Osteoblast (primary cell): ENCODE measurements around the gene SGCE. TPM values are rescaled to one million over a fixed set of nuclear protein-coding genes. Genes with fewer than 3 reads are reported as not detected.

Experiments used
- DNase-seq: peaks from one replicate; pipeline ENCODE4 v3.0.0; 2011; ENCODE audit warnings: low spot score, mixed read lengths; ENCODE audit not compliant: insufficient read length; ENCODE audit errors: missing footprints
- H2AFZ ChIP-seq: 2 replicates; pipeline ENCODE4 v1.6.0; 2011; ENCODE audit warnings: mild to moderate bottlenecking, low read length
- H3K27ac ChIP-seq: 2 replicates; pipeline ENCODE4 v1.5.1; 2011; ENCODE audit warnings: mild to moderate bottlenecking, low read depth, low read length, moderate library complexity
- H3K27me3 ChIP-seq: 2 replicates; pipeline ENCODE4 v1.6.0; 2012; ENCODE audit warnings: mild to moderate bottlenecking, control low read depth, inconsistent platforms, low read length, moderate library complexity; ENCODE audit not compliant: insufficient read depth
- H3K36me3 ChIP-seq: 2 replicates; pipeline ENCODE4 v1.5.1; 2011; ENCODE audit warnings: mild to moderate bottlenecking, low read length, control low read depth, moderate library complexity; ENCODE audit not compliant: insufficient read depth
- H3K4me1 ChIP-seq: 2 replicates; pipeline ENCODE4 v1.5.1; 2011; ENCODE audit warnings: mild to moderate bottlenecking, low read length, control low read depth, moderate library complexity; ENCODE audit not compliant: insufficient read depth
- H3K4me2 ChIP-seq: 2 replicates; pipeline ENCODE4 v1.6.0; 2011; ENCODE audit warnings: mild to moderate bottlenecking, low read length; ENCODE audit not compliant: insufficient read depth
- H3K4me3 ChIP-seq: fragments of 200-600 bp; sonication (generic); 3 replicates; pipeline ENCODE4 v1.5.1; 2012; ENCODE audit warnings: mild to moderate bottlenecking, low read length, inconsistent platforms; ENCODE audit not compliant: insufficient read depth
- H3K79me2 ChIP-seq: 2 replicates; pipeline ENCODE4 v1.6.0; 2012; ENCODE audit warnings: mild to moderate bottlenecking, low read length, control low read depth, inconsistent platforms; ENCODE audit not compliant: insufficient read depth
- H3K9me3 ChIP-seq: 2 replicates; pipeline ENCODE4 v1.5.1; 2011; ENCODE audit warnings: low read depth, low read length, control low read depth
- H4K20me1 ChIP-seq: 2 replicates; pipeline ENCODE4 v1.6.0; 2012; ENCODE audit warnings: mild to moderate bottlenecking, low read length, control low read depth; ENCODE audit not compliant: insufficient read depth
- CTCF ChIP-seq: IDR thresholded peaks from 2 replicates; pipeline ENCODE4 v1.5.1; 2011; ENCODE audit warnings: mild to moderate bottlenecking, low read depth, low read length, moderate library complexity; ENCODE audit errors: extremely low read depth
- total RNA-seq: library from RNA; depleted of rRNA; stranded (reverse); fragments of >200 nt; gene quantifications from 2 replicates; pipeline ENCODE4 v1.2.3, GENCODE V29; 2012

SGCE gene
- total RNA-seq, 1 donor = 60.8 TPM

- no peak for TF ChIP-seq CTCF
- H3K4me3 ChIP-seq = peak overlapping the region; percentile 84
- no peaks in the 10 kb centered on the region for H3K36me3 ChIP-seq
- H4K20me1 ChIP-seq = peaks cover 2% of the 10 kb centered on the region
- peak overlapping the region; percentile 72 for H3K4me2 ChIP-seq
- H2AFZ ChIP-seq = peak overlapping the region; percentile 97
- peaks cover 42% of the 10 kb centered on the region for H3K79me2 ChIP-seq
- peak overlapping the region; percentile 72 for H3K27ac ChIP-seq
- no peaks in the 10 kb centered on the region for H3K9me3 ChIP-seq
- H3K4me1 ChIP-seq = peaks cover 10% of the 10 kb centered on the region
- no peaks in the 10 kb centered on the region for H3K27me3 ChIP-seq
- DNase-seq = peak; percentile 74
Observed at GRCh38 chr7:94655126-94655847, 646 bp downstream of the SGCE start.

- Histone ChIP-seq H3K27ac (peak overlapping the region; percentile 72), H3K9me3 (no peaks in the 10 kb centered on the region), H4K20me1 (peaks cover 2% of the 10 kb centered on the region), H3K4me3 (peak overlapping the region; percentile 84), H3K36me3 (no peaks in the 10 kb centered on the region), H3K4me1 (peaks cover 14% of the 10 kb centered on the region), H3K4me2 (peak overlapping the region; percentile 72), H2AFZ (peak overlapping the region; percentile 97), H3K27me3 (no peaks in the 10 kb centered on the region), H3K79me2 (peaks cover 48% of the 10 kb centered on the region)
- no peak for TF ChIP-seq CTCF
- DNase-seq = no peak
Observed at GRCh38 chr7:94654783-94655125, 1.2 kb downstream of the SGCE start.

- H4K20me1 ChIP-seq = peaks cover 5% of the 10 kb centered on the region
- no peaks in the 10 kb centered on the region for H3K9me3 ChIP-seq
- no peak for TF ChIP-seq CTCF
- no peak overlapping the region for H3K4me3 ChIP-seq
- H3K4me2 ChIP-seq = peak overlapping the region; percentile 56
- H3K79me2 ChIP-seq = peaks cover 82% of the 10 kb centered on the region
- no peak overlapping the region for H2AFZ ChIP-seq
- no peaks in the 10 kb centered on the region for H3K27me3 ChIP-seq
- DNase-seq = no peak
- peaks cover 16% of the 10 kb centered on the region for H3K4me1 ChIP-seq
- no peak overlapping the region for H3K27ac ChIP-seq
- no peaks in the 10 kb centered on the region for H3K36me3 ChIP-seq
Observed at GRCh38 chr7:94650147-94651051, 5.5 kb downstream of the SGCE start.

- no peak for DNase-seq
- peak overlapping the region; percentile 30 for H3K4me3 ChIP-seq
- H3K9me3 ChIP-seq = no peaks in the 10 kb centered on the region
- no peak overlapping the region for H3K27ac ChIP-seq
- peaks cover 5% of the 10 kb centered on the region for H4K20me1 ChIP-seq
- H3K36me3 ChIP-seq = no peaks in the 10 kb centered on the region
- H2AFZ ChIP-seq = no peak overlapping the region
- no peak for TF ChIP-seq CTCF
- H3K4me2 ChIP-seq = peak overlapping the region; percentile 56
- H3K27me3 ChIP-seq = no peaks in the 10 kb centered on the region
- peaks cover 79% of the 10 kb centered on the region for H3K79me2 ChIP-seq
- peaks cover 13% of the 10 kb centered on the region for H3K4me1 ChIP-seq
Observed at GRCh38 chr7:94649450-94649849, 6.5 kb downstream of the SGCE start.
